ENCODE results near the gene HNF4A.

Gene HNF4A

DNA sequence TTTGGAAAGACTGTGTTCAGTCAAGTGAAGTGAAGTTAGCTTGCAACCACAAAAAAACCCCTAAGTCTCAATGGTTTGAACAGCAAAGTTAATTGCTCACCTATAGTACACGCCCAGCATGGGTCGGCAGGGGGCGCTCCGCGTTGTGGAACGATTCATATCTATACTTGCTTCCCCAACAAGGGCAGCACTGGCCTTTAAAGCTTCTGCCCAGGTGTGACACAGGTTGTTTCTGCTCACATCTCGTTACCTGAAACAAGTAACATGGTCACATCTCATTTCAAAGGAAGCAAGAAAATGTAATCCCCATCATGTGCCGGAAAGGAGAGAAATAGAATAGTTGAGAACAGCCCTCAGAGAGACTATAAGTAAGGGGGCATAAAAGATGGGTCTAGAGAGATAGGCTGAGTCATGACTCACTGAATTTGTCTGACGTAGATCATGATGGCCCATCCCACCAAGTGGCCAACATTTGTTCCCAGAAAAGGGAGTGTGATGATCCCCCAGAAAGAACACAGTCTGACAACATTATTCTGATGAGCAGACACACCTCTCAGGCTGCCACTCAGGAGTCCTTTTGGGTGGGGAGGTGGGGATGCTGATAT, 29.0 kb downstream of the HNF4A start:
- DNase-seq, result peak; percentile 61
- in situ Hi-C loops (cut with MboI; ENCODE audit: low pct_unique_long_range_greater_than_20kb, low sequenced_read_pairs), result loop anchor here (25.0 kb wide), 1 partner anchor 172 kb away; the partner anchor contains the start of gene OSER1

DNA sequence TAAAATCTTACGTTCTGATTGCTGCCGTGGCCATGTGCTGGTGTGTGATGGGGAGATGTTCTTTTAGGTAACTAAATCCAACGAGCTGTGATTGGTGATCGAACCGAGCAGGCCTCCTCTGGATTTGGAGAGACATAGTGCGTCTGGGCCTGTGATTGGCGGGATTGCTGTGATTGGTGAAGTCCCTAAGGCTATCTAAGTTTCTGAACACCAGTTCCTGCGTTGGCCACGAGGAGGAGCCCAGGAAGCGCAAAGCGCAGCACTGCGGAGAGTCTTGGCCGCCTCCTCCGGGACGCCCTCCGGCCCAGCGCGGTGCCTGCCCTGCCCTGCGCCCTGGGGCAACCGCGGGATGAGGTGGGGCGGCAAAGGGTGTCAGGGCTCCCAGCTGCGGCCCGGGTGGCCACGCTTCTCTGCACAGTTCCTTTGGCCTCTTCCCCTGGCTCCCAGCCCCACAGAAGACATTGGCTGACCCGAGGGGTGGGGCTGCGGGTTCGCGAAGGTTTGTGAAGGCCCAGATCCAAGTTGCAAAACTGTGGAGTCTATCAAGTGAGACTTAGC, 33.0 kb downstream of the HNF4A start:
- in situ Hi-C loops (cut with MboI; ENCODE audit: low pct_unique_long_range_greater_than_20kb, low sequenced_read_pairs), result loop anchor here (25.0 kb wide), 1 partner anchor 176 kb away; the partner anchor contains the start of gene OSER1
- peak; percentile 40 for DNase-seq

DNA sequence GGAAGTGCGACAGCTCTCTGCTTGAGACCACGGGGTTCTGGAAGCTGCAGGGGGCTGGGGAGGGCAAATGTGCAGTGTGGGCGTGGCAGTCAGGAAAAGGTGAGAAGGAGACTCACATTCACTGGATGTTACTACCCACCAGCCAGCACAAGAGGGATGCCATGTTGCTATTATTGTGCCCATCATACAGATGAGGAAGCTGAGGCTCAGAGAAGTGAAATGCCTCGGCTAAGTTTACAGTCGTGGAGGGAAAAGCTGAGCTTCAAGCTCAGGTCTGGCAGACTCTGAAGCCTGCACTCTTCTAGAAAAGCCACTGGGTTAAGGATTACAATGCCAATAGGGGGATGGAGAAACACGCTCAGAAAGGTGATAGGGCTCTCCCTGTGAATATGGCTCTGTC, 34.4 kb downstream of the HNF4A start:
- no peak for DNase-seq

GRCh38 chr20:44390280-44390679, 34.8 kb downstream of the HNF4A start:
- in situ Hi-C loops (cut with MboI; ENCODE audit: low pct_unique_long_range_greater_than_20kb, low sequenced_read_pairs), result loop anchor here (25.0 kb wide), 1 partner anchor 178 kb away; the partner anchor contains the start of gene OSER1
- no peak for DNase-seq

More for the DNA sequence above, 34.4 kb downstream of the HNF4A start:
- in situ Hi-C loops (cut with MboI; ENCODE audit: low pct_unique_long_range_greater_than_20kb, low sequenced_read_pairs), result loop anchor here (25.0 kb wide), 1 partner anchor 178 kb away; the partner anchor contains the start of gene OSER1

GRCh38 chr20:44392088-44392775, 36.7 kb downstream of the HNF4A start:
- in situ Hi-C loops (cut with MboI; ENCODE audit: low pct_unique_long_range_greater_than_20kb, low sequenced_read_pairs), result loop anchor here (25.0 kb wide), 1 partner anchor 180 kb away; the partner anchor contains the start of gene OSER1
- no peak for DNase-seq

DNA sequence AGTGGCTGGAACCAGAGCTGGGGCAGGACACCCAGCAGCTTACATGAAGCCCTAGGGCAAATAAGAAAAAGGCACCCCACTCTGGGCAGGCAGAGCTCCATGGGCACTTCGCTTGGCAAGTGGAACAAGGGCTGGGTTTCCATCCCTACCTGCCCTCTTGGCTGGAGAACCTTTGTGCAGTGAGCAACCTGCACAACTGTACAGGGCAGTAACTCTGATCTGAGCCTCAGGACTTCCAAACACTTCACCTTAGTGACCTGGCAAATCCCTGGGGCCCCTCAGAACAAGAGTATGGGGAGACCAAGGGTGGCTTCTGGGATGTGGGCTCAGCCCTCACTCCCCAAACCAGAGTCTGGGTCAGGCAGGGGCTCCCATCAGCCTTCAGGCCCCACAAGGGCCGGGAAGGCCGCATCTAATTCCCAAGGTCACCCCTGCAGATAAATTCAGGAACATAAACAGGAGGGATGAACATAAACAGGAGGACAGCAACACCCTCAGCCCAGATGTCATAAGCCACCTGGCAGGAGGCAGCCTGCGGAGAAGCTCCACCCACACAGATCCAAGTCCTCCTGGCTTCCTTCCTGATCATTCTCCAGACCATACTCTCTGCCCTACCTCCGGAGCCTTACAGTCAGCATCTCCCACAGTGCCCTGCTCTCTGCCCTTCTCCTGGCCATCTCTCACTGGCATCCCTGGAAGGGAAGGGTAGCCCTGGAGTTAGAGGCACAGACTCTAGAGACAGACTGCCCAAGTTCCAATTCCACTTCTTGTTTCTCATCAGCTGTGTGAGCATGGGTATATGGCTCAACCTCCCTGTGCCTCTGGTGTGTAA, 37.5 kb downstream of the HNF4A start:
- in situ Hi-C loops (cut with MboI; ENCODE audit: low pct_unique_long_range_greater_than_20kb, low sequenced_read_pairs), result loop anchor here (25.0 kb wide), 1 partner anchor 181 kb away; the partner anchor contains the start of gene OSER1
- no peak for DNase-seq

GRCh38 chr20:44393608-44394451, 38.3 kb downstream of the HNF4A start:
- DNase-seq, result no peak
- in situ Hi-C loops (cut with MboI; ENCODE audit: low pct_unique_long_range_greater_than_20kb, low sequenced_read_pairs), result loop anchor here (25.0 kb wide), 1 partner anchor 182 kb away; the partner anchor contains the start of gene OSER1

DNA sequence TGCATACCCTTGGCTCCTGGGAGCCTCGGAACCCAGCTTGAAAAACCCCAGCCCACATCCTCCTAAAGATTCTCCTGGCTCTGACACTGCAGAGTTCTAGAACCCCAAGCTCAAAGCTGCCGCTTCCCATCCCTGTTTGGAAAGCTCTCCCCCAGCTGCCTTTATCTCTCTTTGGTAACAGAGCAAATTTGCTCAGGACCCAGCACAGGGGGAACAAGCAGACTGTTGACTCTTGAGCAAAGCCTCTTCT, 38.9 kb downstream of the HNF4A start:
- no peak for DNase-seq
- in situ Hi-C loops (cut with MboI; ENCODE audit: low pct_unique_long_range_greater_than_20kb, low sequenced_read_pairs), result loop anchor here (25.0 kb wide), 1 partner anchor 182 kb away; the partner anchor contains the start of gene OSER1

DNA sequence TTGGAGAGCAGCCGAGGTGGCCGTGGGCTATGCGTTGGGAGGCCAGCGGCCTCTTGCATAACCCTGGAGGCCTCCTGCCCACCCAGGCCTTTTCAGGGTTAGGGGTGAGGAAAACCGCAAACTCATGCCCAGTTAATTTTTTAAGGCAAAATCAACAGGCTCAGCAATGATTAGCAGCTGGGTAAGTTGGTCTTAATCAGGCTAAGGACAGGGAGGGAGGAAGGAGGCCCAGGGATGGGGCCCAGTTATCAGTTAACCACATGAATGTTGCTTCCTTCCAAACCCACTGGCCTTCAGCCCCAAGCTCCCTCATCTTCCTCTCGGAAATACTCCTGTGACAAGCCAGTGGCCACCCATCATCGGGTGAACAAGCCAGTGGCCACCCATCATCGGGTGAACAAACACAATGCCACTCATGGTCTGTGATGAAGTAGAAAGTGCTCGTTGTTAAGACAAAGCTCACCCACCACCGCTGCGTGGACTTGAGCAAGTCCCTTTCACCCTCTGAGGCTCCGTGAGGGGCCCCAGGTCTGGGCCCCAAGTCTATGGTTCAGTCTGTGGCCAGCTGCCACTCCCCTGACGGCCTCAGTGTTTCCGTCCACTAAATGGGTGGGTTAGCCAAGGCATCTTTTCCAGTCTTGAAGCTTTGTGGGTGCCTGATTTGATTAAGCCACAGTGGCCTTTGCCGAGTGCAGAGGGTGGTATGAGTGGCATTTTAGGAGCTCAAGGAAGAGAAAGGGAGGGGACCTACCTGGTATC, 39.4 kb downstream of the HNF4A start:
- in situ Hi-C loops (cut with MboI; ENCODE audit: low pct_unique_long_range_greater_than_20kb, low sequenced_read_pairs), result loop anchor here (25.0 kb wide), 1 partner anchor 183 kb away; the partner anchor contains the start of gene OSER1
- DNase-seq, result no peak

GRCh38 chr20:44395461-44396340, 40.2 kb downstream of the HNF4A start:
- in situ Hi-C loops (cut with MboI; ENCODE audit: low pct_unique_long_range_greater_than_20kb, low sequenced_read_pairs), result loop anchor here (25.0 kb wide), 1 partner anchor 183 kb away; the partner anchor contains the start of gene OSER1
- no peak for DNase-seq

DNA sequence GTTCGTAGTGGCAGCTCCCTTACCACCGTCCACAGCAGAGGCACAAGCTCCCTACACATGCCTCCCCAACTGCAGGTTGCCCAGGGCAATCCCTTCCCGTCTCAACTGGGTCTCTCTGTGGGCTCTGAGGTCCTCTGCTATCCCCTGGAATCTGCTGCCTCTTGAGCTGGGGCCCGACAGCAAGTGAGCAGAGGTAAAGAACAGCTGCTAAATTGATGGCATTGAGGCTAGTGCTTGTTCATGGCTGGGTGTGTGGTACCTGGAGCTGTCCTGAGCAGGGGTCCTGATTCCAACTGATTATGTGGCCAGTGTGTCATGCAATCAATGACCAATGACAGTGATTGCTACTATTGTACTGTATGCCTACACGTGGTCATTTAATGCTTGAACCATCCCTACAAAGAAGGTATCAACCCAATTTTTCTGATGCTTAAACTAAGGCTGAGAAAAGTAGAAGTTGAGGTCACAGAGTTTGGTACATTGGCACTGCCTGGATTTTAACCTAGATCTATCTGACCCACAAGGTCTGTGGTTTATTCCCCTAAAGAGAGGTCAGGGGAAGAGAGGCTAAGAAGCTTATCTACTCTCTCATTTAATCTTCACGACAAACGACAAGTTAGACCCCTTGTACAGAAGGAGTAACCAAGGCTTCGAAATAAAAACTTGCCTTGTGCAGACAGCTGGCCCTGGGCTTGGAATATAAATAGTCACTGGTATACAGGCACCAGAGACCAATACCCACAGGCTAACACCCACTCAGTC, 41.1 kb downstream of the HNF4A start:
- no peak for DNase-seq
- in situ Hi-C loops (cut with MboI; ENCODE audit: low pct_unique_long_range_greater_than_20kb, low sequenced_read_pairs), result loop anchor here (25.0 kb wide), 1 partner anchor 184 kb away; the partner anchor contains the start of gene OSER1

DNA sequence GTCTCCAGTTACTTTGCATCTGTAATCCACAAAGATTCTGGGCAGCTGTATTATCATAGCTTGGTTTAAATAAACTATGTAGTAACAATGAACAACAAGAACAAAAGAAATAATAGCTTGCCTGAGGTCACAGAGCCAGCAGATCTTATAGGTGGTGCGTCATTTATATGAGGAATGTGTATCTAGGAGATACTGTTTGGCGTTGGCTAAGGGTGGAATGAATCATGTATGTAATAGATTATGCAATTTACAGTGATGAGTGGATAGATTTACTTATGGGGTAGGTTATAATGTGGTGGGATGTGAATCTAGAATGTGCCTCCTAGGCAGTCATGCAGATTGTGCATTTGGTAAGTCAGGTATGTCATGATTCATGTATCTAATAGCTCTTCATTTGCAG, 42.8 kb downstream of the HNF4A start:
- in situ Hi-C loops (cut with MboI; ENCODE audit: low pct_unique_long_range_greater_than_20kb, low sequenced_read_pairs), result loop anchor here (25.0 kb wide), 1 partner anchor 186 kb away; the partner anchor contains the start of gene OSER1
- DNase-seq, result no peak

- in situ Hi-C loops (cut with MboI; ENCODE audit: low pct_unique_long_range_greater_than_20kb, low sequenced_read_pairs), result loop anchor here (25.0 kb wide), 1 partner anchor 187 kb away; the partner anchor contains the start of gene OSER1
- no peak for DNase-seq
Measured at GRCh38 chr20:44399446-44399845, 43.9 kb downstream of the HNF4A start.

GRCh38 chr20:44400671-44400969, 45.1 kb downstream of the HNF4A start:
- in situ Hi-C loops (cut with MboI; ENCODE audit: low pct_unique_long_range_greater_than_20kb, low sequenced_read_pairs), result no loop called here
- no peak for DNase-seq

DNA sequence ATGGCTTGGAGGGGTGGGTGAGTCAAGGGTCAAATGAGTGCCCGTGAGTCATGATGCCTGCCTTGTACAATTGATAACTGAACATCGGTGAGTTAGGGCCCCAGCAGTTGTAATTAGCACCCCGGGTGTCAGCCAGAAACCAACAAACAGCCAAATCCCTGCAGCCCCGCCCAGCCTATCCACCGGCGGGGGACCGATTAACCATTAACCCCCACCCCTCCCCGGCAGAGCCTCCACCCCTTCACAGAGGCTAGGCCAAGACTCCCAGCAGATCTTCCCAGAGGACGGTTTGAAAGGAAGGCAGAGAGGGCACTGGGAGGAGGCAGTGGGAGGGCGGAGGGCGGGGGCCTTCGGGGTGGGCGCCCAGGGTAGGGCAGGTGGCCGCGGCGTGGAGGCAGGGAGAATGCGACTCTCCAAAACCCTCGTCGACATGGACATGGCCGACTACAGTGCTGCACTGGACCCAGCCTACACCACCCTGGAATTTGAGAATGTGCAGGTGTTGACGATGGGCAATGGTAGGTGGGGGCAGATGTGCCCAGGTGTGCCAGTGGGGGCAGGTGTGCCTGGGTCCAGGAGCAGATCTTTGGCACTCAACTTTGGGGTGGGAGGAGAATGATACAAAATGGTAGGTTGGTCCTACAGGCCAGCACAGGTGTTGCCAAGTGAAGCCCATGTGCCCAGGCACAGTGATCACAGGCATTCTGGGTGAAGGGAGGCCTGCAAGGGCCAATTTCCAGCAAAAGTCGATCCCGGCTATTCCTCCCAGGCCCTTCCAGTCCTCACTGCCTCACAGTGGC, 45.7 kb downstream of the HNF4A start:
- no peak for DNase-seq
- in situ Hi-C loops (cut with MboI; ENCODE audit: low pct_unique_long_range_greater_than_20kb, low sequenced_read_pairs), result no loop called here
